ENCODE data around the gene BPIFB6. TPM values are rescaled to one million over a fixed set of nuclear protein-coding genes. Genes with fewer than 3 reads are reported as not detected.

The BPIFB6 gene
- total and polyA plus RNA-seq, 3 experiments from 2014 or later = not detected

- H3K4me1 Mint-ChIP-seq = peaks cover 11 to 19% (median 15%) of the 10 kb centered on the region in 3 donors
- H3K27ac Mint-ChIP-seq = no peak overlapping the region
- POLR2A ChIA-PET = no interaction called here
These were observed 35.6 kb upstream of the BPIFB6 start for GRCh38 chr20:32995802-32996201.

GRCh38 chr20:32997431-32997830, 34.0 kb upstream of the BPIFB6 start:
- Histone ChIP-seq H3K27me3 (ENCODE audit: insufficient read depth, low read length, poor library complexity, severe bottlenecking) (no peaks in the 10 kb centered on the region), H3K9me3 (ENCODE audit: low read length) (peaks cover 3% of the 10 kb centered on the region), H3K4me1 (ENCODE audit: insufficient read depth, low read length) (peaks cover 11% of the 10 kb centered on the region), H3K27ac (ENCODE audit: low read depth, low read length) (no peak overlapping the region), H3K4me3 (ENCODE audit: low read length) (no peak overlapping the region), H3K36me3 (ENCODE audit: insufficient read depth, low read length) (no peaks in the 10 kb centered on the region)
- H3K4me1 Mint-ChIP-seq = peaks cover 7 to 19% (median 15%) of the 10 kb centered on the region in 3 donors
- peak overlapping the region in 1 of 7 donors; percentile 40 for H3K4me3 Mint-ChIP-seq
- CTCF ChIA-PET = interaction anchor here (1.6 kb wide), 1 partner anchor 93 kb away, joined by 4 read pairs; no protein-coding TSS in a partner anchor
- no peaks in the 10 kb centered on the region for H3K27me3 Mint-ChIP-seq
- POLR2A ChIA-PET = no interaction called here
- H3K27ac Mint-ChIP-seq = peak overlapping the region in 3 of 8 donors; percentile 37 to 54 (median 46)
- DNase-seq = no peak
- H3K9me3 Mint-ChIP-seq = peaks cover 0 to 12% (median 7%) of the 10 kb centered on the region in 5 donors
- H3K36me3 Mint-ChIP-seq = peaks cover 0 to 18% (median 0%) of the 10 kb centered on the region in 3 donors

More at GRCh38 chr20:32995802-32996201, 35.6 kb upstream of the BPIFB6 start:
- Histone ChIP-seq H3K36me3 (ENCODE audit: insufficient read depth, low read length) (no peaks in the 10 kb centered on the region), H3K4me3 (ENCODE audit: low read length) (no peak overlapping the region), H3K9me3 (ENCODE audit: low read length) (peaks cover 3% of the 10 kb centered on the region), H3K27ac (ENCODE audit: low read depth, low read length) (no peak overlapping the region), H3K27me3 (ENCODE audit: insufficient read depth, low read length, poor library complexity, severe bottlenecking) (no peaks in the 10 kb centered on the region), H3K4me1 (ENCODE audit: insufficient read depth, low read length) (peaks cover 28% of the 10 kb centered on the region)
- Mint-ChIP-seq H3K27me3 (no peaks in the 10 kb centered on the region), H3K4me3 (no peak overlapping the region), H3K9me3 (peaks cover 0 to 12% (median 7%) of the 10 kb centered on the region in 5 donors), H3K36me3 (peaks cover 0 to 21% (median 0%) of the 10 kb centered on the region in 3 donors)
- no peak for DNase-seq
- CTCF ChIA-PET = no interaction called here

- Mint-ChIP-seq H3K4me1 (peaks cover 7 to 19% (median 18%) of the 10 kb centered on the region in 3 donors), H3K27ac (peak overlapping the region in 2 of 8 donors; percentile 36 to 85), H3K36me3 (peaks cover 0 to 13% (median 0%) of the 10 kb centered on the region in 3 donors), H3K4me3 (no peak overlapping the region), H3K9me3 (peaks cover 0 to 7% (median 6%) of the 10 kb centered on the region in 5 donors), H3K27me3 (no peaks in the 10 kb centered on the region)
- H3K27ac ChIP-seq (ENCODE audit: low read depth, low read length) = no peak overlapping the region
- peaks cover 9% of the 10 kb centered on the region for H3K4me1 ChIP-seq (ENCODE audit: insufficient read depth, low read length)
- H3K4me3 ChIP-seq (ENCODE audit: low read length) = no peak overlapping the region
- DNase-seq = no peak
- no peaks in the 10 kb centered on the region for H3K27me3 ChIP-seq (ENCODE audit: insufficient read depth, low read length, poor library complexity, severe bottlenecking)
- ChIA-PET CTCF (interaction anchor here (1.0 to 1.8 kb wide), 4 partner anchors 13 to 97 kb away, joined by 3 to 4 read pairs (median 3); no protein-coding TSS in a partner anchor), POLR2A (no interaction called here)
- H3K9me3 ChIP-seq (ENCODE audit: low read length) = peaks cover 3% of the 10 kb centered on the region
- no peaks in the 10 kb centered on the region for H3K36me3 ChIP-seq (ENCODE audit: insufficient read depth, low read length)
These were observed 31.7 kb upstream of the BPIFB6 start for GRCh38 chr20:32999603-33000250.

GRCh38 chr20:33000802-33001466, 30.5 kb upstream of the BPIFB6 start:
- Histone ChIP-seq H3K27ac (ENCODE audit: low read depth, low read length) (no peak overlapping the region), H3K4me3 (ENCODE audit: low read length) (no peak overlapping the region), H3K9me3 (ENCODE audit: low read length) (no peaks in the 10 kb centered on the region), H3K36me3 (ENCODE audit: insufficient read depth, low read length) (no peaks in the 10 kb centered on the region), H3K27me3 (ENCODE audit: insufficient read depth, low read length, poor library complexity, severe bottlenecking) (no peaks in the 10 kb centered on the region), H3K4me1 (ENCODE audit: insufficient read depth, low read length) (peaks cover 11% of the 10 kb centered on the region)
- Mint-ChIP-seq H3K27me3 (no peaks in the 10 kb centered on the region), H3K9me3 (peaks cover 0 to 3% (median 0%) of the 10 kb centered on the region in 5 donors), H3K36me3 (peaks cover 0 to 6% (median 2%) of the 10 kb centered on the region in 3 donors), H3K4me3 (no peak overlapping the region), H3K4me1 (peaks cover 7 to 24% (median 23%) of the 10 kb centered on the region in 3 donors), H3K27ac (peak overlapping the region in 4 of 8 donors; percentile 35 to 81 (median 73))
- DNase-seq = peak in 1 of 5 donors; percentile 20
- ChIA-PET POLR2A (no interaction called here), CTCF (interaction anchor here (1.0 to 1.7 kb wide), 3 partner anchors 10 to 99 kb away, joined by 3 to 4 read pairs (median 4); no protein-coding TSS in a partner anchor)

GRCh38 chr20:33002087-33002808, 29.2 kb upstream of the BPIFB6 start:
- ChIA-PET CTCF (interaction anchor here (1.5 kb wide), 1 partner anchor 100 kb away, joined by 4 read pairs; no protein-coding TSS in a partner anchor), POLR2A (no interaction called here)
- peaks cover 7 to 22% (median 20%) of the 10 kb centered on the region in 3 donors for H3K4me1 Mint-ChIP-seq
- Histone ChIP-seq H3K27ac (ENCODE audit: low read depth, low read length) (no peak overlapping the region), H3K36me3 (ENCODE audit: insufficient read depth, low read length) (no peaks in the 10 kb centered on the region), H3K4me1 (ENCODE audit: insufficient read depth, low read length) (peaks cover 11% of the 10 kb centered on the region), H3K4me3 (ENCODE audit: low read length) (no peak overlapping the region), H3K9me3 (ENCODE audit: low read length) (no peaks in the 10 kb centered on the region), H3K27me3 (ENCODE audit: insufficient read depth, low read length, poor library complexity, severe bottlenecking) (no peaks in the 10 kb centered on the region)
- DNase-seq = no peak
- no peak overlapping the region for H3K4me3 Mint-ChIP-seq
- H3K36me3 Mint-ChIP-seq = peaks cover 0 to 5% (median 2%) of the 10 kb centered on the region in 3 donors
- H3K9me3 Mint-ChIP-seq = peaks cover 0 to 3% (median 0%) of the 10 kb centered on the region in 5 donors
- H3K27ac Mint-ChIP-seq = peak overlapping the region in 3 of 8 donors; percentile 51 to 71 (median 52)
- H3K27me3 Mint-ChIP-seq = no peaks in the 10 kb centered on the region

GRCh38 chr20:33004141-33004751, 27.2 kb upstream of the BPIFB6 start, which contains the start of gene SUN5:
Gene SUN5, minus strand, starts transcription at chr20:33004433. Its CDS starts 93 bp downstream, at chr20:33004340.
- H3K9me3 ChIP-seq (ENCODE audit: low read length) = no peaks in the 10 kb centered on the region
- no peak for DNase-seq
- POLR2A ChIA-PET = no interaction called here
- Mint-ChIP-seq H3K27me3 (no peaks in the 10 kb centered on the region), H3K27ac (peak within 1 kb of the TSS in 2 of 8 donors; percentile 17 to 86), H3K4me1 (peaks cover 3 to 18% (median 14%) of the 10 kb centered on the region in 3 donors), H3K9me3 (peaks cover 0 to 3% (median 0%) of the 10 kb centered on the region in 5 donors), H3K36me3 (peaks cover 0 to 2% (median 0%) of the 10 kb centered on the region in 3 donors), H3K4me3 (no peak within 1 kb of the TSS)
- peaks cover 11% of the 10 kb centered on the region for H3K4me1 ChIP-seq (ENCODE audit: insufficient read depth, low read length)
- no peak within 1 kb of the TSS for H3K4me3 ChIP-seq (ENCODE audit: low read length)
- H3K27me3 ChIP-seq (ENCODE audit: insufficient read depth, low read length, poor library complexity, severe bottlenecking) = no peaks in the 10 kb centered on the region
- no peaks in the 10 kb centered on the region for H3K36me3 ChIP-seq (ENCODE audit: insufficient read depth, low read length)
- no peak within 1 kb of the TSS for H3K27ac ChIP-seq (ENCODE audit: low read depth, low read length)
- CTCF ChIA-PET = interaction anchor here (0.8 to 2.3 kb wide), 10 partner anchors 13 to 207 kb away, joined by 3 to 11 read pairs (median 5); no protein-coding TSS in a partner anchor

- ChIA-PET CTCF (interaction anchor here (0.8 to 2.3 kb wide), 10 partner anchors 13 to 208 kb away, joined by 3 to 11 read pairs (median 5); no protein-coding TSS in a partner anchor), POLR2A (no interaction called here)
- no peak overlapping the region for H3K27ac ChIP-seq (ENCODE audit: low read depth, low read length)
- H3K9me3 Mint-ChIP-seq = peaks cover 0 to 3% (median 0%) of the 10 kb centered on the region in 5 donors
- H3K4me3 ChIP-seq (ENCODE audit: low read length) = no peak overlapping the region
- no peaks in the 10 kb centered on the region for H3K9me3 ChIP-seq (ENCODE audit: low read length)
- H3K4me3 Mint-ChIP-seq = no peak overlapping the region
- H3K4me1 ChIP-seq (ENCODE audit: insufficient read depth, low read length) = peaks cover 11% of the 10 kb centered on the region
- peak in 2 of 5 donors; percentile 21 to 39 for DNase-seq
- H3K36me3 Mint-ChIP-seq = peaks cover 0 to 2% (median 0%) of the 10 kb centered on the region in 3 donors
- peaks cover 3 to 14% (median 14%) of the 10 kb centered on the region in 3 donors for H3K4me1 Mint-ChIP-seq
- H3K36me3 ChIP-seq (ENCODE audit: insufficient read depth, low read length) = no peaks in the 10 kb centered on the region
- no peak overlapping the region for H3K27ac Mint-ChIP-seq
- no peaks in the 10 kb centered on the region for H3K27me3 Mint-ChIP-seq
- H3K27me3 ChIP-seq (ENCODE audit: insufficient read depth, low read length, poor library complexity, severe bottlenecking) = no peaks in the 10 kb centered on the region
These were observed 26.3 kb upstream of the BPIFB6 start for GRCh38 chr20:33005132-33005566.
